Stimulated activated CD8-positive, alpha-beta memory T cell treated with anti-CD3 and anti-CD28 coated beads, Interleukin-12 subunit alpha, Interleukin-12 subunit beta, amount 100 ng/mL, for 4 hours (primary cell): ENCODE measurements around the gene TSEN34.
"Not testable (repeated sequence)": the region's sequence is repeated elsewhere in the genome, so short reads cannot be mapped to it uniquely, and the experiment has no call there.

Experiments used
- DNase-seq: peaks from one replicate; pipeline ENCODE4 v3.0.0-alpha.2; 2020; ENCODE audit warnings: low read depth

TSEN34 gene

DNA sequence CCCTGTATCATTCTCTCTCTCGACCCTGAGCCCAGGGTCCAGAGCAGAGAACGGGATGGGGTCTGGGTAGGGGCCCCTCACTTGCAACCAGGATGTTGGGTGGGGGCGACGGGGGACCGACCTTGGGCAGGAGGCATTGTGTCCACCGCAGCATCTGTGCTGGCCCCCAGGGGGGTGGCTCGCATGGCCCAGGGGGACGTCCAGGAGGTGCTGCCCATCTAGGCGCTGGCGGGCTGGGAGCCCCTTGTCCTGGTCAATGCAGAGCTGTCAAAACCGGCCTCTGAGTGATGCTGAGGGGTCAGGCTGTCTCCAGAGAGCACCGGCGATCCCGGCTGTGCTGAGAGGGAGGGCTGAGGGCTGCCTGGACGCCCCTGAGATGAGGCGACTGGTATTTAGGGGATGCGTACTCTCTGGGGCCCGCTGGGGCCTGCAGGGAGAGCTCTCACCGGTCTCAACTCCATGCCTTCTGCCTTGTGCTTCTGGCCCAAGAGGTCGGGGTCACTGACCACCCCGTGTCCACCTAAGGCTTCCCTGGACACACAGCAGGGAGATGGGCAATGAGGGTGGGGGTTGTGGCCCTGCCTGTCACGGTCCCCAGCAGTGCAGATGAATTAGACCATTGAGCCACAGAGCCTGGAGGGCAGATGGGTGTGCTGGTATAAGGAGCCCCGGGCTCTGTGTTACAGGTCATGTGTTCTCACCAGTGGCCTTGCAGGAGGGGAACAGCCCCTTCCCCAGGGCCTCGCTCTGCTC, 18.1 kb downstream of the TSEN34 start:
- no peak for DNase-seq

DNA sequence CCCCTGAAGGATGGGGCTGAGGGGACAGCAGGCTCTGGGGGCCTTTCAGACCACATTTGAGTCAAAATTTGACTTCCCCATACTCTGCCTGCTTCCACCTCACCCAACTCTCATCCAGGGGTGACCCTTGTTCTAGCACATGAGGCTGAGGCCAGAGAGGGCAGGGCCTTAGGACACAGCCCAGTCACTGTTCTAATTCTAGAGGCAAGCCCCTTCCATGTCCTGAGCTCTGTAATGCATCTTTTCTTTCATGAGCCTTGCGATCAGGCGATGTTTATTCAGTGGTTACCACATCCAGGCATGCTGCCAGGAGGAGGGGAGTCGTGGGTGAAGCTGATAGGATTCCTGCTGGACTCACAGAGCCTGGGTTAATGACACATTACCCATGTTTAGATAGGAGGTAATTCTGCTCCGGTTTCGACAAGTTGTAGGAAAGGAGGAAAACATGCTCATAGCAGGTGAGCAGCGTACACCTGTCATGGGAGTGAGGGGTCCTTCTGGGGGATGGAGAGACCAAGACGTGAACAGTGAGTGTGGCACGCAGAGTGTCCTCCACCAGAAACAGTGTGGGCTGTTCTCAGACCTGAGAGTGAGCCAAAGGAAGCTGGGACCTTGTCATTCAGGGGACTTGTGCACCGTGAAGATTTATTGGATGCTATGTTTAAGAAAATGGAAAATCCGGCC, 18.8 kb downstream of the TSEN34 start:
- no peak for DNase-seq

DNA sequence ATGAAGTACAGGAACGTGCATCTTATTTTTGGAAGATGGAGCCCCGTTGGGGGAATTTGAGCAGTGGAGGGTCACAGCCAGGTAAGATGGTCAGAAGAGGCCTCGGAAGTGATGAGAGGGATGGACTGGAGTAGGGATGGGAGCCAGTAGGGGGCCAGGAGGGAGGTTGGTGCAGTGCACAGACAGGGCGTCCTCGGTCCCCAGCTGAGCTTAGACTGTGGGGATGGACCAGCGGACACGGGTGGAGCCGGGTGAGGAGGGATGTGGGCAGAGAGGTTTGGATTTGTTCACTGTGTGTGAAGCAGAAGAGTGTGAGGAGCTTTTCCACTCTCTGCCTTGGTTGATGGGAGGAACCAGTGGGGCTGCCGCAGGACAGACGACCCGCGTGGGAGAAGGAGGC, 20.1 kb downstream of the TSEN34 start:
- no peak for DNase-seq

DNA sequence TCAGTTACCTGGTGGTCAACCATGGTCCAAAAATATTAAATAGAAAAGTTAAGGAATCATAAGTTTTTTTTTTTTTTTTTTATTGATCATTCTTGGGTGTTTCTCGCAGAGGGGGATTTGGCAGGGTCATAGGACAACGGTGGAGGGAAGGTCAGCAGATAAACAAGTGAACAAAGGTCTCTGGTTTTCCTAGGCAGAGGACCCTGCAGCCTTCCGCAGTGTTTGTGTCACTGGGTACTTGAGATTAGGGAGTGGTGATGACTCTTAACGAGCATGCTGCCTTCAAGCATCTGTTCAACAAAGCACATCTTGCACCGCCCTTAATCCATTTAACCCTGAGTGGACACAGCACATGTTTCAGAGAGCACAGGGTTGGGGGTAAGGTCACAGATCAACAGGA, 23.1 kb downstream of the TSEN34 start:
- not testable (repeated sequence) for DNase-seq

DNA sequence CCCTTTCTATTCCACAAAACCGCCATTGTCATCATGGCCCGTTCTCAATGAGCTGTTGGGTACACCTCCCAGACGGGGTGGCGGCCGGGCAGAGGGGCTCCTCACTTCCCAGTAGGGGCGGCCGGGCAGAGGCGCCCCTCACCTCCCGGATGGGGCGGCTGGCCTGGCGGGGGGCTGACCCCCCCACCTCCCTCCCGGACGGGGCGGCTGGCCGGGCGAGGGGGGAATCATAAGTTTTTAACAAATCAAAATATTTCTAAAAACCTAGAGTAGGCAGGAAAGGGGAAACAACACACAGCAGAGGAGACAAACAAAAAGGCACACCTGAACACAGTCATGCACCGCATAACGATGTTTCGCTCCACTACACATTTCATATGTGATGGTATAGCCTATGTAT, 23.6 kb downstream of the TSEN34 start:
- DNase-seq: not testable (repeated sequence)

DNA sequence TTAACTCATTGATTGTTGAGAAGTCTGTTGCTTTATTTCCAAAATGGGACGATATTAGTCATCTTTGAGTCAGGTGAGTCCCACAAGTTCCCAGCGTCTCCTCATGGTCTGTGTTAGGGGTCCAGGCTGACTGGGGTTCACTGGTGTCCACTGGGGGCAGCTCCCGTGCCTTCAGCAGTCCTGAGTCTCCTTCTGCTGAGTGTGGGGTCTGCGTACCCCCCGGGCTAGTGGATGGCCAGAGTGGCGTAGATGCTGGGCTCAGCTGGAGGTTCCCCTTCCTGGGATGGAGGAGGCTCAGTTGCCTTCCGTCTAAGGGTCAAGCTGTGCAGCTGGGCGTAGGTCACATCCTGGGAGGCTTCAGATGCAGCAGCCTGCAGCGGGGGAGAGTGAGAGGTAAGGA, 25.8 kb downstream of the TSEN34 start:
- no peak for DNase-seq

DNA sequence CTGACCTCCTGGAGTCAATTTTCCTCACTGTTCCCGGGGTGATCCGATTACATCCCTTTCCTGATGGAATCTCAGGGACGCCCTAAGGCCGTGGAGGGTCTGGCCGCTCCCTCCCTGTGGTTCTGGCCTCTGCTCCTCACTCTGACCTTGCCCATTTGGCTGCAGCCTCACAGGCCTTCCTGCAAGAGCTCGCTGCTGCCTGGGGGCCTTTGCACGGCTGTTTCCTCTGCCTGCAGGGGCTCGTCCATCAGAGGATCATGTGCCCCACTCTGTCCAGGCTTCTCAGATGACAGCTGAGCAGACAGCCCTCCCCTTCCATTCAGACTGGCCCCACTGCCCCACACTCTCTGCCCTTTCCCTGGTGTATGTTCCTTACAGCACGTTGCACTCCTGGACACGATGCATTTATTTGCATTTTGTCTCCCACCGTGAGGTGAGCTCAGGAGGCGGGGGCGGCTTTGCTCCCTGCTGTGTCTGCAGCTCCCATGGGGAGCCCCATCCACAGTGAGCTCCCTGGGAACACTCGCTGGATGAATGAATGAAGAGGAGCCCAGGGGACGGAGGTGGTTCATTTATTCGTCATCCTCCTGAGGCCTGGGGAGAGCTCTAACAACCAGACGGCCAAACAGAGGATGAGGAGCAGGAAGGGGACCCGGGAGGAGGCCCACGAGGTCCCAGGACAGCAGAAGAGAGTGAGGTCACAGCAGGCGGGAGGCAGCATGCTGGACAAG, 26.6 kb downstream of the TSEN34 start:
- DNase-seq: not testable (repeated sequence)

DNA sequence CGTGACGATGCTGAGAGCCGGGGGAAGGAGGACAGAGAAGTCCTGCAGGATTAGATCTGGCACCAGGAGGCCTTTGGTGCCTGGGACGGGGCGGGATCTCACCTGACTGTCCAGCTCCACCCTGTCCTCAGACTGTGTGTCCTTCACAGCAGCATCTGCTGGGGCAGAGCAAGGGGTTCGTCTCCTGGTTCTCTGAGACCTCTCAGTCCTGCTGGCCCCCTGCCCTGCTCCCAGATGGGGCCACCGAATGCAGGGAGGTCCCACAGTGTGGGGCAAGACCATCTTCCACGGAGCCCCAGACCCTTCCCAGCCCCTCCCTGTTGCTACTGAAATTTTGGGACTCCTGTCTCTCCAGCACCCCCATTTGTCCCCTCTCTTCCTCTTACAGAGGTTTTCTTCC, 27.2 kb downstream of the TSEN34 start:
- DNase-seq: no peak

DNA sequence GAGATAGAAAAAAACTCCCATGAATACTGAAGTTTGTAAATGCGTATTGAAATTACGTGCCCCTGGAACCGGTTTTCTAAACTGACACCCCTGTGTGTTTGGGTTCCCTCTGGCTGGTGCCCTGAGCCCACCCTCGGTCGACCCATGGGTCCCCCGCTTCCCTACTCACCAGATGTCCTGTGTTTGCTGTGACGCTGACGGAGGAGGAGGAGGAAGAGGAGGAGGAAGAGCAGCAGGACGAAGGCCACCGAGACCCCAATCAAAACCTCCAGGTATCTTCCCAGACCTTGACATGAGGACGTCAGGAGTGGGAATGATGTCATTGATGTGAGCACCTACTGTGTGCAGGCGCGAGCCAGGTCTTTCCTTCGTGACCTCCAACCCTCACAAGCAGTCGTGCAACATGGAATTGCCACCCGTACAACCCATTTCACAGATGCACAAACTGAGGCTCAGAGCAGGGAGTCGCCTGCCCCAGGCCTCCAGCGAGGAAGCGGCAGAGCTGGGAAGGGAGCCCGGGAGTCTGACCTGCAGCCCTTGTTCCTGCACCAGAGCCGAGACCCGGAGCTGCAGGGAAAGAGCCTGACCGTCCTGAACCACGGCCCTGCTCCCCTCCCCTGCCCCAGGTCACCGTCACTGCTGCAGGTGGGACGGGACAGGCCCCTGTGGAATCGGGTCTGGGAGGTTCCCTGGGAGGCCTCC, 28.0 kb downstream of the TSEN34 start:
- no peak for DNase-seq

DNA sequence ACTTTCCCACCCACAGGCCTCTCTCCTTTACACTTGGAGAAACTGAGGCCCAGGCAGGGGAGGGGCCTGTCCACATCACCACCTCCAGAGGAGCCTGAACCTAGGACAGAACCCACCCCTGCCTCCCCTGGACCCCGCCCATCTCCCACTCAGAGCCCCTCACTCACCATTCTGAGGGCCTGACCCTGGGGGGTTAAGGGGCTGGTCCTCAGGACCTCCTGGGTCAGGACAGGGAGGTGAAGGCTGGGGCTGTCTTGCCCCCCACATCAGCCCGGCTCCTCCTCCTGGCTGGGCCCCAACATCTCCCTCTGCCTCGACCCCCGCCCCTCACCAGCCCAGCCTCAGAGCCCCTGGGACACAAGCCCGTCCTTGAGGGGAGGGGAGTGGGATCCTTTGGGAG, 28.6 kb downstream of the TSEN34 start:
- DNase-seq: not testable (repeated sequence)

DNA sequence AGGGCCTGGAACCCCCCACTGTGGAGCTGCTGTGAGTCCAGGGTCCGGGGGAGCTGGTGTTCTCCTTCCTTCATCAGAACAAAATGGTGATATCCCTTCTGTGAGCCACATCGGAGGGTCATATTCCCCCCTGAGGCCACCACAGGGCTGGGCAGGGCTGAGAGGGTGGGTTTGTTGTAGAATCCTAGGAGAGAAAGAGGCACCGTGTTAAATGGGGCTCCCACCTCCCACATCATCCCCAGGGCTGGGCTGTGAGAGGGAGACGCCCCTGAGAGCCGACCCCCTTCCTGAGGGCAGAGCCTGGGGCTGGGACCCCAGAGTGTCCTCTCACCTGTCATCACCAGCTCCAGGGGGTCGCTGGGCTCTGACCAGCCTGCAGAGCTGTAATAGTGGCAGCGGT, 30.8 kb downstream of the TSEN34 start:
- not testable (repeated sequence) for DNase-seq

DNA sequence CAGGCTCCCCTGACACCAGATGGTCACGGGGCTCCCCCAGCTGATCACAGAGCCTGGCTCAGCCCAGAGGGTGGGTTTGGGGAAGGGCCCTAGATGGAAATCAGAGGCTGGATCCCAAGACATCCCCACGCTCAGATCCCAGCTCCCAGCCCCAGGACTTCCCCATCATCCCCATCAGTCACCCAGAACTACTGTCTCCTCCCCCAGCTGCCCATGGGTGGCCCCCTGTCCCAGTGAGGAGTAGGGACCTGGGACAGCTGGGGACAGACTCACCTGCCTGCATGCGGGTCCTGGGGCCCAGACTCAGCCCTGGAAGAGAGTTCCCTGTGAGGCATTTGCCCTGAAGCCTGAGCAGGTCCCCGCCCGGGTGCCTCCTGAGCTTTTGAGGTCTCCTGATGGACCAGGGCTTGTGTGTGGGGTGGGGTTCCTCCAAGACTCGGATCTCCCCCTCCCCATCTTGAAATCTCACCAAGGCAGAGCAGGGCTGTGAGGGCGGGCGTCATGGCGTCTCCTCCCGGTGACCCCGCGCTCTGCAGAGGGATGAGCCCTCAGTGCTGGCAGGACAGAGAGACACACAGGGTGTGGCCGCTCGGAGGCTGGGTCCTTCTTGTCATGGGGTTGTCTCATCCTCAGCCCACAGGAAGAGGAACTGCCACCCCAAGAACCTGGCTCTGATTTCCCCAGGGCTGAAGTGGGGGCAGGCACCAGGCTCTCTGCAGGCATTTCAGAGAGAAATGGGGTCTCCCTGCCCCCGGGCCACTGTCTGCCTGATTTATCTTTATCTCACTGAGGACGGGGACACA, 31.6 kb downstream of the TSEN34 start, which contains the start of gene LILRB3:
Gene LILRB3 (minus strand): TSS at position 534 of the 803 bp plus-strand sequence. CDS start 31 bp downstream, at position 503.
- DNase-seq: not testable (repeated sequence)

DNA sequence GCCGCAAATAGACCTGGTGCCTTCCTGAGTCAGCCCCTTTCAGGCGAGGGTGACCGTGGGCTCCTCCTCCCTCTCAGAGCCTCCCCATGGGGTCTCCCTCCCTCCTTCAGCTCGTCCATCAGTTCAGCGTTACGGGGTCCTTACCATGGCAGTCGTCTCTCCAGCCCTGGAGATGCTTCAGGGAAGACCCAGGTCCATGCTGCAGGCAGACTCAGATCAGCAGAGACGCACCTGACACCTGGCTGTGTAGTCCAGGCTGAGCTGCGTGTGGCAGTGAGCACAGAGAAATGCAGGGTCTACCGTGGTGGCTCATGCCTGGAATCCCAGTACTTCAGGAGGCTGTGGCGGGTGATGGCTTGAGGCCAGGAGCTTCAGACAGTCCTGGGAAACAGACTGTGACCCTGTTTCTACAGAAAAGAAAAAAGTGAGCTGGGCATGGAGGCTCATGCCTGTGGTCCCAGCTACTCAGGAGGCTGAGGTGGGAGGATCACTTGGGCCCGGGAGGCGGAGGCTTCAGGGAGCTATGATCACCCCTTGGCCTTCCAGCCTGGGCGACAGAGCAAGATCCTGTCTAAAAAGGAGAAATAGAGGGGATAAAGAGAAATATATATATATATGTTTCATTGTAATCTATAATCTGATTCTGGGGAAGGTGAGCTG, 32.3 kb downstream of the TSEN34 start:
- DNase-seq: not testable (repeated sequence)

DNA sequence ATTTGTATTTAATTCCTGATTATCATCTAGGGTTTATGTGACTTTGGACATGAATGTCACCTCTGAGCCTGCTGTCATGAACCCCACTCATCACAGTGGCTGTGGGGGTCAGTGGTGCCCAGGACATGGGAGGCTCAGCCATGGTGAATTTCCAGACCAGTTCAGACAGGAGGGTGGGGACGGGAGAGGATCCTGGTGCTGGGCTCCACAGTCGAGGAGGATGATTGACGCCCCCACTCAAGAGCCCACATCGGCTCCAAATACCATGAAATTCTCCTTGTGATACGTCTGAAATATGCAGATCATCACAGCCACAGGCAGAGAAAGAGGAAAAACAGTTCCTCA, 32.8 kb downstream of the TSEN34 start:
- not testable (repeated sequence) for DNase-seq

DNA sequence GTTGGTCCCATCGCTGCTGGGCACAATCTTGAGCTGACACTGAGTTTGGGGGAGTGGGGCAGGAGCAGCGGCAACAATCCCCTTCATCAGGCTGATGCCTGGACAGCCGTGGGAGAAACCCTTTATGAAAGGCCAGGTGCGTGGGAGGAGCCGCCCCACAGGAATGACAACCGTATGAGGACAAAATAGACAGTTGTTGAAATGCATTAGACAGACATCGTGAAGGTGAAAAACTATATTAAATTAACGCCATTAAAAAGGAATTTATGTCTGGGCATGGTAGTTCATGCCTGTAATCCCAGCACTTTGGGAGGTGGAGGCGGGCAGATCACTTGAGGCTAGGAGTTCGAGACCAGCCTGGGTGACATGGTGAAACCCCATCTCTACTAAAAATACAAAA, 33.5 kb downstream of the TSEN34 start:
- DNase-seq: not testable (repeated sequence)

DNA sequence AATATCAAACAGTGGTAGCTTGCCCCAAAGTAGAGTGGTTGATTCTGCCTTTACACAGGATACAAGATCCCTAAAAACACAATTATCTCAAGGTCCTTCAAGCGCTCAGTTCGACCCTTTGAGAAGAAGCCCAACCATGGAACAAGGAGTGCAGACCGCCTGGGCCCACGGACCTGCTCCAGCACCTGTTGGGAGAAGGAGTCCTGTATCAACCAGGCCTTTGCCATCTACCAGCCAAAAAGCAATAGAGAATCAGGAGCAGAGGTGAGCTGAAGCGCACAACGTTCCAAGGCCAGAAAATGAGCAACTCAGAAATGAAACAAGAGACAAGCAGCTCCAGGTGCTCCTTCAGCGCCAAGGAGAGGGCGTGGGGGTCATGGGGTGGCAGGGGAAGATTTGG, 38.0 kb downstream of the TSEN34 start:
- DNase-seq: no peak

DNA sequence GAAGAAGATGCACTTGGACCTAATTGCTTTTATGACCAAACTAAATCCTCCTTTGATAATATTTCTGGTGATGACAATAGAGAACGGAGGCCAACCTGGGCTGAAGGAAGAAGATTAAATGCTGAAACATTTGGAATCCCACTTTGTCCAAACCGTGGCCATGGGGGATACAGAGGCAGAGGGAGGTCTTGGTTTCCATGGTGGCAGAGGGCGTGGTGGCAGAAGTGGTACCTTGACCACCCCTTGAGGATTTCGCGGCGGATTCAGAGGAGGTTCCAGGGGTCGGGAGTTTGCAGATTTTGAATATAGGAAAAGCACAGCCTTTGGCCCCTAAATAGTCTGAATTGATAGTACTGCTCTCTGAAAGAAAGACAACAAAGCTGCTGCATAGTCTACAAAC, 38.9 kb downstream of the TSEN34 start:
- DNase-seq: no peak

DNA sequence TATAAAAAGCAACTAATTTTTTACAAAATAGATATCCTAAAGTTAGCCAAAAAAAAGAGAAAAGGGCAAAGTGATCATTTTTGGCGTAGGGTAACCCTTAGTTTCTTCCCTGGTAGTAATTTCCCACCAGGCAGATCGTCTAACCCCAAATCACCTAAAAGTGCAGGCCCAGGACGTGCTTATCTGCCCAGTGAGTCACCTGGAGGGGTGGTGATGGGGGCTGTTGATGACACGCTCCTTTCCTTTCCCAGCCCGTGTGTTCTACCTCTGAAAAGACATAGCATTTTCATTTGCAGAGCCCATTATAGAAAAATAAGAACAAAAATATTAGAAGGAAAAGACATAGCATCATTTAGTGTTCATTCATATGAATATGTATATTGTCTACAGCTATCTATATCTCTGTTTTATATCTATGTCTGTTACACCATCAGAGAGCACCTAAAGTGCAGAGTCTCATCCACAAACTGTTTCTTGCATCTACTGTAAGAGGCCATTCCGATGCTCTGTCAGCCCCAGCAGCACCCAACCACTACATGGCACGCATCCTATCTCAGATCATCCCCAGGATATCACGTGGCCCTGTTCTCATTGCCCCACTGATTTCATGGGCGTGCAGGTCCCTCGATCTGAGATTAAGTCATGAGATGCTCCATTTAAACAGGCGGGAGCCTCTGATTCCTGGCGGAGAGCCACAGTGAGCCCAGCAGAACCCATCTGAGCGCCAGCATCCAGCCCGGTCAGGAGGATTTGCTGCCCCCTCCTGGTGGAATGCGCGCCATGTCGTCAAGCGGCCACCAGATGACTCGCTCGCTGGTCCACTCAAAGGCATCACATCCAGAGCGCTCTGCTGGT, 40.2 kb downstream of the TSEN34 start:
- DNase-seq: peak; percentile 69

DNA sequence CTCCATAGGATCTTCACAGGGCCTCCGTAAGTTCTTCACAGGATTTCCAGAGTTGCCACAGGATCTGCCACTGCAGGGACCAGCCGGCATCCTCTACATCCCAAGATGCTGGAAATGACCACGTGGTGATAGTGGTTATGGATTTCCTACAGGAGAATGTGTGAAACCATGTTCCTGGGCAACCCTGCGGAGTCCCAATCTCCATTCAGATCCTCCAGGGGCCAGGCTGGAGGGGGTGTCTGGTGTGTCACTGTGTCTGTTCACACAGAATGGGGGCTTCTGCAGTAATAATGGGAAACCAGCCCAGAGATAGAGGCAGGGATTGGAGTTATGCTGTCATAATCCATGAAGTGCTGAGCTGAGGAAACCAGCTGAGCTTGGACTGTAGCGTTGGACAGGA, 42.8 kb downstream of the TSEN34 start:
- DNase-seq: no peak
